HepG2 (cell line): Measurements from ENCODE around the gene PROC. TPM values are rescaled to one million over a fixed set of nuclear protein-coding genes. Genes with fewer than 3 reads are reported as not detected.

ENCODE experiments used
- BRCA1 ChIP-seq: sonication (generic); formaldehyde crosslinking; IDR thresholded peaks from 2 replicates; pipeline ENCODE4 v1.4.0; 2020; ENCODE audit warnings: missing genetic modification reagents
- ERF ChIP-seq: IDR thresholded peaks from 2 replicates; pipeline ENCODE4 v1.6.1; 2018; ENCODE audit warnings: missing biosample characterization, missing genetic modification reagents
- JUNB ChIP-seq: sonication (generic); formaldehyde crosslinking; IDR thresholded peaks from 2 replicates; pipeline ENCODE4 v1.8.0; 2022; ENCODE audit warnings: missing genetic modification reagents, mild to moderate bottlenecking, borderline replicate concordance
- MLLT10 ChIP-seq: sonication (generic); formaldehyde crosslinking; IDR thresholded peaks from 2 replicates; pipeline ENCODE4 v1.4.0; 2020; ENCODE audit warnings: missing genetic modification reagents
- MXD1 ChIP-seq: sonication (generic); formaldehyde crosslinking; IDR thresholded peaks from 2 replicates; pipeline ENCODE4 v1.4.0; 2020; ENCODE audit warnings: mild to moderate bottlenecking, missing genetic modification reagents
- NCOA1 ChIP-seq: sonication (generic); formaldehyde crosslinking; IDR thresholded peaks from 2 replicates; pipeline ENCODE4 v1.9.0; 2021; ENCODE audit warnings: missing genetic modification reagents
- NFKB2 ChIP-seq: sonication (generic); formaldehyde crosslinking; IDR thresholded peaks from 2 replicates; pipeline ENCODE4 v1.4.0; 2020; ENCODE audit warnings: missing genetic modification reagents, borderline replicate concordance
- NFKBIZ ChIP-seq: IDR thresholded peaks from 2 replicates; pipeline ENCODE4 v1.6.1; 2018; ENCODE audit warnings: missing genetic modification reagents, missing compliant biosample characterization
- PRDM15 ChIP-seq: sonication (generic); formaldehyde crosslinking; IDR thresholded peaks from 2 replicates; pipeline ENCODE4 v1.4.0; 2020; ENCODE audit warnings: missing genetic modification reagents
- TCF7L2 ChIP-seq: IDR thresholded peaks from 2 replicates; pipeline ENCODE4 v1.6.1; 2011; ENCODE audit warnings: mild to moderate bottlenecking, low read depth, low read length, moderate library complexity
- TRIM24 ChIP-seq: sonication (generic); formaldehyde crosslinking; IDR thresholded peaks from 2 replicates; pipeline ENCODE4 v1.8.0; 2022; ENCODE audit warnings: mild to moderate bottlenecking, missing genetic modification reagents
- ZC3H4 ChIP-seq: sonication (generic); formaldehyde crosslinking; IDR thresholded peaks from 2 replicates; pipeline ENCODE4 v1.4.0; 2020; ENCODE audit warnings: missing genetic modification reagents, borderline replicate concordance
- ZFP1 ChIP-seq: IDR thresholded peaks from 2 replicates; pipeline ENCODE4 v1.6.1; 2016
- ZNF432 ChIP-seq: sonication (generic); formaldehyde crosslinking; IDR thresholded peaks from 2 replicates; pipeline ENCODE4 v1.5.0; 2020; ENCODE audit warnings: missing genetic modification reagents, mild to moderate bottlenecking, borderline replicate concordance
- ZNF503 ChIP-seq: sonication (generic); formaldehyde crosslinking; IDR thresholded peaks from 2 replicates; pipeline ENCODE4 v1.4.0; 2020; ENCODE audit warnings: missing genetic modification reagents
- ZNF703 ChIP-seq: sonication (generic); formaldehyde crosslinking; IDR thresholded peaks from 2 replicates; pipeline ENCODE4 v1.5.1; 2020; ENCODE audit warnings: missing genetic modification reagents, mild to moderate bottlenecking, moderate library complexity, borderline replicate concordance
- polyA plus RNA-seq, 8 experiments: library from polyadenylated mRNA; depleted of rRNA in 3 of 8; stranded (reverse) in 7 of 8; unstranded in 1 of 8; fragments of >200 nt; fragmentation: Illumina TruSeq in 4 of 8; extraction: Trizol in 4 of 8; gene quantifications; 2 replicates each; pipeline versions ENCODE4 v1.2.1 to v1.2.3, GENCODE V29; 2011 to 2016; ENCODE audit warnings: low read depth in 4 of 8, missing spikeins in 1 of 8, mixed read lengths in 1 of 8; ENCODE audit not compliant: insufficient read depth in 1 of 8
- total RNA-seq, 5 experiments: library from RNA; depleted of rRNA; stranded (reverse); fragments of >200 nt; fragmentation: Illumina TruSeq; extraction: Trizol; gene quantifications; 2 replicates each; pipeline ENCODE4 v1.2.3, GENCODE V29; 2016; ENCODE audit warnings: low read depth in 1 of 5
- TF ChIP-seq, protein P1 (sequence below): sonication (generic); formaldehyde crosslinking; IDR thresholded peaks from 2 replicates; pipeline ENCODE4 v1.8.1; 2023; ENCODE audit warnings: mild to moderate bottlenecking, missing genetic modification reagents, borderline replicate concordance
- TF ChIP-seq, protein P2 (sequence below): IDR thresholded peaks from 2 replicates; pipeline ENCODE4 v1.6.1; 2016; ENCODE audit warnings: control low read depth
- TF ChIP-seq, protein P3 (sequence below): sonication (generic); formaldehyde crosslinking; IDR thresholded peaks from 2 replicates; pipeline ENCODE4 v1.4.0; 2020; ENCODE audit warnings: low read depth, mild to moderate bottlenecking, missing genetic modification reagents
- TF ChIP-seq, protein P4 (sequence below): sonication (generic); formaldehyde crosslinking; IDR thresholded peaks from 2 replicates; pipeline ENCODE4 v1.5.0; 2020; ENCODE audit warnings: missing genetic modification reagents, mild to moderate bottlenecking, borderline replicate concordance

Gene PROC
- total and polyA plus RNA-seq, 2 of the 13 experiments (the other 11 are each of a cell fraction or from before 2014, with no cell fraction given) = 134 to 185 TPM

- peak; percentile 82; the same call in 1 of the 2 replicates for TF ChIP-seq JUNB (CRISPR knock-in tag)
- TF ChIP-seq, protein P1, sequence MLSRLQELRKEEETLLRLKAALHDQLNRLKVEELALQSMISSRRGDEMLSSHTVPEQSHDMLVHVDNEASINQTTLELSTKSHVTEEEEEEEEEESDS (CRISPR knock-in tag) = no peak
- TF ChIP-seq, protein P2, sequence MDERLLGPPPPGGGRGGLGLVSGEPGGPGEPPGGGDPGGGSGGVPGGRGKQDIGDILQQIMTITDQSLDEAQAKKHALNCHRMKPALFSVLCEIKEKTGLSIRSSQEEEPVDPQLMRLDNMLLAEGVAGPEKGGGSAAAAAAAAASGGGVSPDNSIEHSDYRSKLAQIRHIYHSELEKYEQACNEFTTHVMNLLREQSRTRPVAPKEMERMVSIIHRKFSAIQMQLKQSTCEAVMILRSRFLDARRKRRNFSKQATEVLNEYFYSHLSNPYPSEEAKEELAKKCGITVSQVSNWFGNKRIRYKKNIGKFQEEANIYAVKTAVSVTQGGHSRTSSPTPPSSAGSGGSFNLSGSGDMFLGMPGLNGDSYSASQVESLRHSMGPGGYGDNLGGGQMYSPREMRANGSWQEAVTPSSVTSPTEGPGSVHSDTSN (CRISPR knock-in tag) = no peak
- TF ChIP-seq MLLT10 (CRISPR knock-in tag) = no peak
- no peak for TF ChIP-seq TRIM24 (CRISPR knock-in tag)
- TF ChIP-seq ZFP1 (CRISPR knock-in tag) = no peak
- TF ChIP-seq, protein P3, sequence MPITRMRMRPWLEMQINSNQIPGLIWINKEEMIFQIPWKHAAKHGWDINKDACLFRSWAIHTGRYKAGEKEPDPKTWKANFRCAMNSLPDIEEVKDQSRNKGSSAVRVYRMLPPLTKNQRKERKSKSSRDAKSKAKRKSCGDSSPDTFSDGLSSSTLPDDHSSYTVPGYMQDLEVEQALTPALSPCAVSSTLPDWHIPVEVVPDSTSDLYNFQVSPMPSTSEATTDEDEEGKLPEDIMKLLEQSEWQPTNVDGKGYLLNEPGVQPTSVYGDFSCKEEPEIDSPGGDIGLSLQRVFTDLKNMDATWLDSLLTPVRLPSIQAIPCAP (CRISPR knock-in tag) = no peak; the same call in 1 of the 2 replicates
- peak; percentile 28; the same call in 1 of the 2 replicates for TF ChIP-seq ZNF503
- TF ChIP-seq, protein P4, sequence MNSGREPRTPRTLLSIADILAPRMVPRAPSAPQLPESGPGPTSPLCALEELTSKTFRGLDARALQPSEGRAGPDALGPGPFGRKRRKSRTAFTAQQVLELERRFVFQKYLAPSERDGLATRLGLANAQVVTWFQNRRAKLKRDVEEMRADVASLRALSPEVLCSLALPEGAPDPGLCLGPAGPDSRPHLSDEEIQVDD (CRISPR knock-in tag) = no peak; the same call in 1 of the 2 replicates
- TF ChIP-seq ZC3H4 (CRISPR knock-in tag) = no peak
- TF ChIP-seq ERF (CRISPR knock-in tag) = peak; percentile 34; the same call in 1 of the 2 replicates
- no peak for TF ChIP-seq ZNF703 (CRISPR knock-in tag)
- no peak for TF ChIP-seq NFKBIZ
- TF ChIP-seq PRDM15 = 0 out of 2 replicates have a peak, but pooled peaks have one; percentile 16
- no peak for TF ChIP-seq ZNF432 (CRISPR knock-in tag)
- TF ChIP-seq NCOA1 (CRISPR knock-in tag) = no peak
- TF ChIP-seq BRCA1 (CRISPR knock-in tag) = no peak
- no peak for TF ChIP-seq TCF7L2
- 0 out of 2 replicates have a peak, but pooled peaks have one; percentile 21 for TF ChIP-seq NFKB2
- peak; percentile 82 for TF ChIP-seq MXD1
Measured at GRCh38 chr2:127408004-127408806, 10.0 kb upstream of the PROC start (continued).
